Activated CD8-positive, alpha-beta T cell treated with anti-CD3 and anti-CD28 coated beads for 36 hours (primary cell): Measurements from ENCODE around the gene BSPH1. TPM values are rescaled to one million over a fixed set of nuclear protein-coding genes. Genes with fewer than 3 reads are reported as not detected.

ENCODE experiments used
- ATAC-seq: fragments of 200-7000 bp; cut with Tn5 transposase; one replicate; pipeline ENCODE4 v1.10.0; 2021; ENCODE audit warnings: mild to moderate bottlenecking, moderate library complexity
- CTCF ChIA-PET: fragments of 350-600 bp; sonication (Branson Sonifier 250); formaldehyde crosslinking; loops from one replicate; lab custom pipeline; 2021; ENCODE audit warnings: antibody characterized with exemption; lab: Charles Lee
- POLR2A ChIA-PET: fragments of 350-600 bp; sonication (Branson Sonifier 250); formaldehyde crosslinking; loops from one replicate; lab custom pipeline; 2021; ENCODE audit warnings: antibody characterized with exemption; lab: Charles Lee
- DNase-seq: peaks from one replicate; pipeline ENCODE4 v3.0.0-alpha.2; 2020
- H3K27ac Mint-ChIP-seq: one replicate; pipeline ENCODE4 v1.8.0; 2021; ENCODE audit warnings: mild to moderate bottlenecking, mixed read lengths
- H3K27me3 Mint-ChIP-seq: one replicate; pipeline ENCODE4 v1.8.0; 2021; ENCODE audit warnings: mixed read lengths
- H3K36me3 Mint-ChIP-seq: one replicate; pipeline ENCODE4 v1.8.0; 2021; ENCODE audit warnings: low read depth, mixed read lengths
- H3K4me1 Mint-ChIP-seq: one replicate; pipeline ENCODE4 v1.8.0; 2021; ENCODE audit warnings: low read depth, mixed read lengths
- H3K4me3 Mint-ChIP-seq: one replicate; pipeline ENCODE4 v1.8.0; 2021; ENCODE audit warnings: mild to moderate bottlenecking, moderate library complexity, mixed read lengths
- H3K9me3 Mint-ChIP-seq: one replicate; pipeline ENCODE4 v1.8.0; 2021; ENCODE audit warnings: mixed read lengths
- intact Hi-C: fragments of 100-400 bp; cut with micrococcal nuclease; formaldehyde crosslinking; loops from one replicate; pipeline ENCODE4 v1.10.0; 2022
- total RNA-seq, 2 experiments: library from RNA; stranded (reverse); gene quantifications; one replicate each; pipeline ENCODE4 v1.2.3, GENCODE V29; 2021
- TF ChIP-seq, protein P1 (sequence below): fragments of 200-600 bp; IDR thresholded peaks from one replicate; pipeline ENCODE4 v1.8.0; 2022; ENCODE audit warnings: antibody characterized with exemption, mild to moderate bottlenecking

The BSPH1 gene
- total RNA-seq, 2 experiments from 2014 or later, result not detected

DNA sequence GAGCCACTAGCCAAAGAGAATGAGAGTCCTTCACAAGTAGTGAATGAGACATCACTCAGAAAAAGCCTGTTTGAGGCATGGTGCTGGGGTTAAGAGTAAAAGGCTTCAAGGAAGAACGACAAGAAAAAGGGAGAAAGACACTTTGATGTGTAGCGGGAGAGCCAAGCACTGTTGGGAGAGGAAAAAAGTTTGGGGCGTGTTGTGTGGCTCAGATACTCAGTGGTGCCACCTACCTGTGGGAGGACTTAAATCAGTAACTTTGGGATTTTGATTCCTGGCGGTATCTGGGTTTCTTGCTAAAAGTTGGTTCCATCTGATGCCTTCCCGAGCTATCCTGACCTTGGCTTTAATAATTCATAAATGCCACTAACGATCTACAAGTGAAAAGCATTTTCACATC lies 14.8 kb upstream of the BSPH1 start:
- intact Hi-C loops, result no loop called here
- CTCF ChIA-PET, result interaction anchor here (1.1 to 1.7 kb wide), 2 partner anchors 11 to 43 kb away, joined by 3 to 7 read pairs; no protein-coding TSS in a partner anchor
- Mint-ChIP-seq H3K27me3 (peaks cover 13% of the 10 kb centered on the region), H3K36me3 (no peaks in the 10 kb centered on the region), H3K4me3 (no peak overlapping the region), H3K4me1 (no peaks in the 10 kb centered on the region), H3K9me3 (no peaks in the 10 kb centered on the region), H3K27ac (no peak overlapping the region)
- TF ChIP-seq, protein P1, sequence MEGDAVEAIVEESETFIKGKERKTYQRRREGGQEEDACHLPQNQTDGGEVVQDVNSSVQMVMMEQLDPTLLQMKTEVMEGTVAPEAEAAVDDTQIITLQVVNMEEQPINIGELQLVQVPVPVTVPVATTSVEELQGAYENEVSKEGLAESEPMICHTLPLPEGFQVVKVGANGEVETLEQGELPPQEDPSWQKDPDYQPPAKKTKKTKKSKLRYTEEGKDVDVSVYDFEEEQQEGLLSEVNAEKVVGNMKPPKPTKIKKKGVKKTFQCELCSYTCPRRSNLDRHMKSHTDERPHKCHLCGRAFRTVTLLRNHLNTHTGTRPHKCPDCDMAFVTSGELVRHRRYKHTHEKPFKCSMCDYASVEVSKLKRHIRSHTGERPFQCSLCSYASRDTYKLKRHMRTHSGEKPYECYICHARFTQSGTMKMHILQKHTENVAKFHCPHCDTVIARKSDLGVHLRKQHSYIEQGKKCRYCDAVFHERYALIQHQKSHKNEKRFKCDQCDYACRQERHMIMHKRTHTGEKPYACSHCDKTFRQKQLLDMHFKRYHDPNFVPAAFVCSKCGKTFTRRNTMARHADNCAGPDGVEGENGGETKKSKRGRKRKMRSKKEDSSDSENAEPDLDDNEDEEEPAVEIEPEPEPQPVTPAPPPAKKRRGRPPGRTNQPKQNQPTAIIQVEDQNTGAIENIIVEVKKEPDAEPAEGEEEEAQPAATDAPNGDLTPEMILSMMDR, result peak; percentile 16
- DNase-seq (peak; percentile 23), ATAC-seq (no peak)
- POLR2A ChIA-PET, result no interaction called here

DNA sequence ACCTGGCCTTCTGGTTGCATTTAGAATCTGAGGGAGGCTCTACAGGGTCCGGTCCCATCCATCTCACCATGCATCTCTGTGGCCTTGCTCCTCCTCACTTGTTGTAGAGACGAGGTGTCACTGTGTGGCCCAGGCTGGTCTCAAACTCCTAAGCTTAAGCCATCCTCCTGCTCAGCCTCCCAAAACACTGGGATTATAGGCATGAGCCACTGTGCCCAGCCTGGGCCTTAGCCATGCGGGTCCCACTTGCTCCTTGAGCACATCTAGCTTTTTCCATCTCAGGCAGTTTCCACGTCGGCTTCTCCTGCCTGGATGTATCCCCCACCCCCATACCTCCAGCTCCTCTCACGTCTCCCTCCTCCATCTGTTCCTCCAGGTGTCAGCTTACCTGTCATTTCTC lies 12.3 kb upstream of the BSPH1 start:
- CTCF ChIA-PET, result interaction anchor here (0.6 kb wide), 1 partner anchor 148 kb away, joined by 3 read pairs; no protein-coding TSS in a partner anchor
- Mint-ChIP-seq H3K4me3 (no peak overlapping the region), H3K36me3 (no peaks in the 10 kb centered on the region), H3K9me3 (no peaks in the 10 kb centered on the region), H3K4me1 (no peaks in the 10 kb centered on the region), H3K27ac (no peak overlapping the region), H3K27me3 (peaks cover 13% of the 10 kb centered on the region)
- ATAC-seq (no peak), DNase-seq (no peak)
- intact Hi-C loops, result no loop called here
- TF ChIP-seq, protein P1, result no peak
- POLR2A ChIA-PET, result interaction anchor here (1.1 kb wide), 1 partner anchor 9 kb away, joined by 3 read pairs; no protein-coding TSS in a partner anchor

DNA sequence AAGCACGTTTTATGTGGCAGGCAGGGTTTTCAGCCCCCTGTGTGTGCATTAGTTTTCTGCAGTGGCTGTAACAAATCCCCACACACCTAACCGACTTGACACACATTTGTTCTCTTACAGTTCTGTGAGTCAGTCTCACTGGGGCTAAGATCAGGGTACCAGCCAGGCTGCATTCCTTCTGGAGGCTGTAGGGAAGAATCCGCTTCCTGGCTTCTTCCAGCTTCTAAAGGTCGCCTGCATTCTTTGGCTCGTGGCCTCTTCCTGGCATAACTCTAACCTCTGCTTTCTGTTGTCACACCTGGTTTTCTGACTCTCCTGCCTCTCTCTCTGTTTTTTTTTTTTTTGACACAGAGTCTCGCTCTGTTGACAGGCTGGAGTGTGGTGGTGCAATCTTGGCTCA lies 8.9 kb upstream of the BSPH1 start:
- CTCF ChIA-PET, result interaction anchor here (1.2 kb wide), 1 partner anchor 37 kb away, joined by 3 read pairs; no protein-coding TSS in a partner anchor
- H3K27me3 Mint-ChIP-seq, result peaks cover 12% of the 10 kb centered on the region
- intact Hi-C loops, result no loop called here
- H3K9me3 Mint-ChIP-seq, result no peaks in the 10 kb centered on the region
- H3K4me1 Mint-ChIP-seq, result no peaks in the 10 kb centered on the region
- no peak overlapping the region for H3K4me3 Mint-ChIP-seq
- DNase-seq (no peak), ATAC-seq (no peak)
- no peak overlapping the region for H3K27ac Mint-ChIP-seq
- POLR2A ChIA-PET, result no interaction called here
- TF ChIP-seq, protein P1, result no peak
- no peaks in the 10 kb centered on the region for H3K36me3 Mint-ChIP-seq

DNA sequence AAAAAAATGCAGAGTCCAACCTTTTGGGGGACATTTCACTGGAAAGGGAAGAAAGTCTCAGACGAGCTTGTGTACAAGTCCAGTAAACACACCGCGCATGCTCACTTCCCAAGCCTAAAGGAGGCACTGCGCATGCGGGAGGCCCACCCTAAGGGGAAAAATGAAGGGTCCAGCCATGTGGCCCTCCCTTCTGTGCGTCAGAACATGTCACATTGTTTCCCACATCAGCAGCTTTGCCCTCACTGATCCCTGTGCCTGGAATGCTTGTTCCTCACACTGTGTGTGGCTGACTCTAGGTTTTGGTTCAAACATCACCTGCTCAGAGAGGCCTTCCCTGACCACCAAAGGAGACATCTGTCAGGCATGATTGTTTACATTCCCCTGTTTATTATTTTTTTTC lies 6.8 kb upstream of the BSPH1 start:
- Mint-ChIP-seq H3K4me1 (no peaks in the 10 kb centered on the region), H3K9me3 (no peaks in the 10 kb centered on the region), H3K36me3 (no peaks in the 10 kb centered on the region), H3K27me3 (peaks cover 16% of the 10 kb centered on the region), H3K27ac (no peak overlapping the region), H3K4me3 (no peak overlapping the region)
- ChIA-PET CTCF (no interaction called here), POLR2A (no interaction called here)
- DNase-seq, result no peak
- no peak for ATAC-seq
- TF ChIP-seq, protein P1, result no peak
- intact Hi-C loops, result no loop called here

DNA sequence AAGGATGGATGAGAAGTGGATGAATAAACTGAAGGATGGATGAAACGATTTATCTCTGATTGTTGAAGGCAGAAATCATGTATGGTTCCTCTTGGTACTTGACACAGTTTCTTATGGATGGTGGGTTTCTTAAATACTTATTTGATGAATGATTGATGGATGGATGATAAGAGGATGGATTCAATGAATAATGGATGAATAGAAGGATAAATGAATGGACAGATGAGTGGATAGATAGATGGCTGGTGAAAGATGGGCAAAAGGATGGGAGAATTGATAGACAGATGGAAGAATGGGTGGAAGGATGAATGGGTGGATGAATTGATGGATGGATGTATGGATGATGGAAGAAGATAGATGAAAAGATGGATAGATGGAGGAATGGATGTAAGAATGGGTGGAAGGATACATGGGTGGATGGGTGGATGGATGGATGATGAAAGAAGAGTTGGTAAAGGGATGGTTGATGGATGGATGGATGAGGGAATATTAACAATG lies 4.3 kb upstream of the BSPH1 start:
- Mint-ChIP-seq H3K9me3 (no peaks in the 10 kb centered on the region), H3K27me3 (peaks cover 19% of the 10 kb centered on the region), H3K4me1 (no peaks in the 10 kb centered on the region), H3K27ac (no peak overlapping the region), H3K36me3 (no peaks in the 10 kb centered on the region), H3K4me3 (no peak overlapping the region)
- ChIA-PET CTCF (no interaction called here), POLR2A (no interaction called here)
- TF ChIP-seq, protein P1, result no peak
- ATAC-seq, result no peak
- no peak for DNase-seq
- intact Hi-C loops, result no loop called here
